ENCODE data around the gene CCDC150.
"Not testable (repeated sequence)": the region's sequence is repeated elsewhere in the genome, so short reads cannot be mapped to it uniquely, and the experiment has no call there.

The CCDC150 gene

GRCh38 chr2:196710056-196710455, 70.5 kb downstream of the CCDC150 start:
- not testable (repeated sequence) for H3K36me3 ChIP-seq (ENCODE audit: insufficient read depth, low read length); H3K4me1 ChIP-seq (ENCODE audit: insufficient read depth, low read length); H3K9ac ChIP-seq (ENCODE audit: low read depth, low read length); H3K9me3 ChIP-seq (ENCODE audit: control insufficient read depth, insufficient read depth, low read length)

- H3K9me3 ChIP-seq (ENCODE audit: control insufficient read depth, insufficient read depth, low read length), result no peaks in the 10 kb centered on the region
- no peak overlapping the region for H3K9ac ChIP-seq (ENCODE audit: low read depth, low read length)
- no peaks in the 10 kb centered on the region for H3K36me3 ChIP-seq (ENCODE audit: insufficient read depth, low read length)
- no peaks in the 10 kb centered on the region for H3K4me1 ChIP-seq (ENCODE audit: insufficient read depth, low read length)
Observed at GRCh38 chr2:196711625-196712024, 72.1 kb downstream of the CCDC150 start.

DNA sequence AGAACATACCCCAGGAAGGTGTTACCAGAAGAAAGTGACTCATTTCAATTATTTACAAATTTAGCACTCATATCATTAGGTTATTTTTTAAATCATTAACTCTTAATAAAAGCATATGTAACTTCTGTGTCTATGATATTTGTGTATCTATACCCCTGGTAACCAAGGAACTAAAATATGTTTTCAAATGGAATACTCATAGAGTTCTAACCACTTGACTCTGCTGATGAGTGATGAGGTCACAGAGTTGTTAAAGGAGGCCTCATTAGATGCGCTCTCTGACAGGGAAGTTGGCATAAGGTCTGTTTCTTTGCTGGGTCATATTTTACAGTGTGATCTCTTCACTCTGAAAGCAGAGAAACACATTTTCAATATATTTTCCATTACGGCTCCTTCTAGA, 73.4 kb downstream of the CCDC150 start:
- Histone ChIP-seq H3K9ac (ENCODE audit: low read depth, low read length) (no peak overlapping the region), H3K36me3 (ENCODE audit: insufficient read depth, low read length) (no peaks in the 10 kb centered on the region), H3K4me1 (ENCODE audit: insufficient read depth, low read length) (no peaks in the 10 kb centered on the region), H3K9me3 (ENCODE audit: control insufficient read depth, insufficient read depth, low read length) (no peaks in the 10 kb centered on the region)

- Histone ChIP-seq H3K4me1 (ENCODE audit: insufficient read depth, low read length) (no peaks in the 10 kb centered on the region), H3K9me3 (ENCODE audit: control insufficient read depth, insufficient read depth, low read length) (no peaks in the 10 kb centered on the region), H3K36me3 (ENCODE audit: insufficient read depth, low read length) (peaks cover 7% of the 10 kb centered on the region), H3K9ac (ENCODE audit: low read depth, low read length) (no peak overlapping the region)
Observed at GRCh38 chr2:196718419-196719109, 79.0 kb downstream of the CCDC150 start.

GRCh38 chr2:196719110-196719872, 79.8 kb downstream of the CCDC150 start:
- Histone ChIP-seq H3K36me3 (ENCODE audit: insufficient read depth, low read length) (peaks cover 9% of the 10 kb centered on the region), H3K9ac (ENCODE audit: low read depth, low read length) (no peak overlapping the region), H3K9me3 (ENCODE audit: control insufficient read depth, insufficient read depth, low read length) (no peaks in the 10 kb centered on the region), H3K4me1 (ENCODE audit: insufficient read depth, low read length) (no peaks in the 10 kb centered on the region)

GRCh38 chr2:196723571-196723970, 84.1 kb downstream of the CCDC150 start:
- Histone ChIP-seq H3K36me3 (ENCODE audit: insufficient read depth, low read length) (peaks cover 16% of the 10 kb centered on the region), H3K9me3 (ENCODE audit: control insufficient read depth, insufficient read depth, low read length) (no peaks in the 10 kb centered on the region), H3K9ac (ENCODE audit: low read depth, low read length) (no peak overlapping the region), H3K4me1 (ENCODE audit: insufficient read depth, low read length) (no peaks in the 10 kb centered on the region)

- H3K9me3 ChIP-seq (ENCODE audit: control insufficient read depth, insufficient read depth, low read length), result no peaks in the 10 kb centered on the region
- no peak overlapping the region for H3K9ac ChIP-seq (ENCODE audit: low read depth, low read length)
- no peaks in the 10 kb centered on the region for H3K4me1 ChIP-seq (ENCODE audit: insufficient read depth, low read length)
- H3K36me3 ChIP-seq (ENCODE audit: insufficient read depth, low read length), result peaks cover 16% of the 10 kb centered on the region
Observed at GRCh38 chr2:196725218-196725617, 85.7 kb downstream of the CCDC150 start.

GRCh38 chr2:196725882-196726281, 86.4 kb downstream of the CCDC150 start:
- Histone ChIP-seq H3K4me1 (ENCODE audit: insufficient read depth, low read length) (no peaks in the 10 kb centered on the region), H3K36me3 (ENCODE audit: insufficient read depth, low read length) (peaks cover 16% of the 10 kb centered on the region), H3K9me3 (ENCODE audit: control insufficient read depth, insufficient read depth, low read length) (no peaks in the 10 kb centered on the region), H3K9ac (ENCODE audit: low read depth, low read length) (no peak overlapping the region)

DNA sequence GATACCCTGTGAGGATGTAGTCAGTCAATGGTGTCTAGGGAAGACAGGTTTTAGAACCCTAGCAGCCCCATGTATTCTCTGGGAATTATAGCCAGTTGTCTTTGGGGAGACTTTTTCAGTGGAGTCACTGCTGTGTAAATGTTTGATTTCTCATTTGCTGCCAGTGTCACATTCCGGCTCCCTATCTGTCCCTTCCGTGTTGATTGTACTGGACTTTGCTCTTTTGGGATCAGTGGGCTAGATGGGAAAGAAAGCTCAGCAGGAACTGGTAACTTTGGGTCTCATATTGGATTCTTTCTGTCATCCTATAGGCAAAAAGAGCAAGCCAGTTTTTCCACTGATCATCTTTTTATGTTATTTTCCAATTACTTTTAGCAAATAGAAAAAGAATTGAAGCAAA, 89.9 kb downstream of the CCDC150 start:
- Histone ChIP-seq H3K4me1 (ENCODE audit: insufficient read depth, low read length) (no peaks in the 10 kb centered on the region), H3K9ac (ENCODE audit: low read depth, low read length) (no peak overlapping the region), H3K36me3 (ENCODE audit: insufficient read depth, low read length) (peaks cover 14% of the 10 kb centered on the region), H3K9me3 (ENCODE audit: control insufficient read depth, insufficient read depth, low read length) (no peaks in the 10 kb centered on the region)

DNA sequence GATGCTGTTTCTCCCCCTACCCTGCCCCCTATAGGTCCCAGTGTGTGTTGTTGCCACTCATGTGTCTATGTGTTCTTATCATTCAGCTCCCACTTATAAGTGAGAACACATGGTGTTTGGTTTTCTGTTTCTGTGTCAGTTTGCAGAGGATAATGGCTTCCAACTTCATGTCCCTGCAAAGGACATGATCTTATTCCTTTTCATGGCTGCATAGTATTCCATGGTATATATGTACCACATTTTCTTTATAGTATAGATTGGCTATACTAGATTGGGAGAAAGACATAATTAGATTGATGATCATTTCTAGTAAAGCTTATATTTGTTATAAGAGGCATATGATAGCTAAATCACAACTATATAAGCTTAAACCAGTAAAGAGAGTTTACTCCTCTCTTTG, 97.1 kb downstream of the CCDC150 start:
- H3K4me1 ChIP-seq (ENCODE audit: insufficient read depth, low read length), result not testable (repeated sequence)

DNA sequence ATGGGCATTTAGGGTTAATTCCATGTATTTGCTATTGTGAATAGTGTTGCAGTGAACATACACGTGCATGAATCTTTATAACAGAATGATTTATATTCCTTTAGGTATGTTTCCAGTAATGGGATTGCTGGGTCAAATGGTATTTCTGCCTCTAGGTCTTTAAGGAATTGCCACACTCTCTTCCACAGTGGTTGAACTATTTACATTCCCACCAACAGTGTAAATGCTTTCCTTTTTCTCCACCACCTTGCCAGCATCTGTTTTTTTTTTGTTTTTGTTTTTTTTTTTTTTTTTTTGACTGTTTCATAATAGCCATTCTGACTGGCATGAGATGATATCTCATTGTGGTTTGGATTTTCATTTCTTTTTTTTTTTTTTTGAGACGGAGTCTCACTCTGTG, 97.5 kb downstream of the CCDC150 start:
- no peaks in the 10 kb centered on the region for H3K4me1 ChIP-seq (ENCODE audit: insufficient read depth, low read length)

More for the DNA sequence above, 97.1 kb downstream of the CCDC150 start:
- H3K36me3 ChIP-seq (ENCODE audit: insufficient read depth, low read length); H3K9ac ChIP-seq (ENCODE audit: low read depth, low read length); H3K9me3 ChIP-seq (ENCODE audit: control insufficient read depth, insufficient read depth, low read length): not testable (repeated sequence)

GRCh38 chr2:196739031-196739430, 99.5 kb downstream of the CCDC150 start:
- no peak overlapping the region for H3K9ac ChIP-seq (ENCODE audit: low read depth, low read length)
- no peaks in the 10 kb centered on the region; the same call in 1 of the 2 replicates for H3K36me3 ChIP-seq (ENCODE audit: insufficient read depth, low read length)
- H3K9me3 ChIP-seq (ENCODE audit: control insufficient read depth, insufficient read depth, low read length), result no peaks in the 10 kb centered on the region; the same call in 1 of the 2 replicates
- 0 out of 2 replicates have a peak, but pooled peaks cover 3% of the 10 kb centered on the region for H3K4me1 ChIP-seq (ENCODE audit: insufficient read depth, low read length)

More for the DNA sequence above, 97.5 kb downstream of the CCDC150 start:
- no peaks in the 10 kb centered on the region for H3K36me3 ChIP-seq (ENCODE audit: insufficient read depth, low read length)
- no peaks in the 10 kb centered on the region for H3K9me3 ChIP-seq (ENCODE audit: control insufficient read depth, insufficient read depth, low read length)
- H3K9ac ChIP-seq (ENCODE audit: low read depth, low read length), result no peak overlapping the region

DNA sequence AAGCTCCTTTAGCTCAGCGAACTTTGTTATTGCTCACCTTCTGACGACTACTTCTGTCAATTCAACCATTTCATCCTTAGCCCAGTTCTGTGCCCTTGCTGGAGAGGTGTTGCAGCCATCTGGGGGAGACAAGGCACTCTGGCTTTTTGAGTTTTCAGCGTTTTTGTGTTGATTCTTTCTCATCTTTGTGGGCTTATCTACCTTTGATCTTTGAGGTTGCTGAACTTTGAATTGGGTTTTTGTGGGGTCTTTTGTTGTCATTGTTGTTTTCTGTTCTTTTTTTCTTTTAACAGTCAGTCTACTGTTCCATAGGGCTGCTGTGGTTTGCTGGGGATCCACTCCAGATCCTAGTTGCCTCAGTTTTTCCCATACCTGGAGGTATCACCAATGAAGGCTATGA, 102.7 kb downstream of the CCDC150 start:
- H3K9me3 ChIP-seq (ENCODE audit: control insufficient read depth, insufficient read depth, low read length), result no peaks in the 10 kb centered on the region; the same call in 1 of the 2 replicates
- H3K4me1 ChIP-seq (ENCODE audit: insufficient read depth, low read length), result 0 out of 2 replicates have a peak, but pooled peaks cover 3% of the 10 kb centered on the region
- no peak overlapping the region for H3K9ac ChIP-seq (ENCODE audit: low read depth, low read length)
- no peaks in the 10 kb centered on the region; the same call in 1 of the 2 replicates for H3K36me3 ChIP-seq (ENCODE audit: insufficient read depth, low read length)

DNA sequence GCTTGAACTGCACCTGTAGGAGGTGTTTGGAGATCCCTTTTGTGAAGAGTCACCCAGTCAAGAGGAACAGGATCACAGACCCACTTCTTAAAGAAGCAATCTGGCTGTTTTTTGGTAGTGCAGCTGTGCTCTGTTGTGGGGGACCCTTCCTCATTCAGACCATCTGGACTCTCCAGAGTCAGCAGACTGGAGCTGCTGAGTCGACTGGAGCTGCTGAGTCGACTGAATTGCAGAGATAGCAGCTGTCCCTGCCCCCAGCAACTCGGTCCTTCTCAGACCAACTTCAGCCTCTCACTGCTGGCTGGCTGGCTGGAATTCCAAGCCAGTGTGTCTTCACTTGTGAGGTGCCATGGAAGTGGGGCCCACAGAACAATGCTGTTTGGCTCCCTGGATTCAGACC, 103.2 kb downstream of the CCDC150 start:
- H3K36me3 ChIP-seq (ENCODE audit: insufficient read depth, low read length), result no peaks in the 10 kb centered on the region; the same call in 1 of the 2 replicates
- H3K9ac ChIP-seq (ENCODE audit: low read depth, low read length), result no peak overlapping the region
- 0 out of 2 replicates have a peak, but pooled peaks cover 3% of the 10 kb centered on the region for H3K4me1 ChIP-seq (ENCODE audit: insufficient read depth, low read length)

GRCh38 chr2:196743165-196743564, 103.7 kb downstream of the CCDC150 start:
- H3K9me3 ChIP-seq (ENCODE audit: control insufficient read depth, insufficient read depth, low read length), result no peaks in the 10 kb centered on the region; the same call in 1 of the 2 replicates
- no peaks in the 10 kb centered on the region; the same call in 1 of the 2 replicates for H3K36me3 ChIP-seq (ENCODE audit: insufficient read depth, low read length)
- H3K9ac ChIP-seq (ENCODE audit: low read depth, low read length), result no peak overlapping the region
- H3K4me1 ChIP-seq (ENCODE audit: insufficient read depth, low read length), result 0 out of 2 replicates have a peak, but pooled peaks cover 3% of the 10 kb centered on the region

More for the DNA sequence above, 103.2 kb downstream of the CCDC150 start:
- H3K9me3 ChIP-seq (ENCODE audit: control insufficient read depth, insufficient read depth, low read length), result no peaks in the 10 kb centered on the region; the same call in 1 of the 2 replicates

Measured in ES-I3 (cell line).